AG20443 (cell line): Measurements from ENCODE around the gene BLVRA.
"Not testable (repeated sequence)": the region's sequence is repeated elsewhere in the genome, so short reads cannot be mapped to it uniquely, and the experiment has no call there.

ENCODE experiments used
- DNase-seq: peaks from one replicate; pipeline ENCODE4 v3.0.0; 2012; ENCODE audit warnings: low spot score, mixed read lengths

BLVRA gene

GRCh38 chr7:43810195-43810941 lies 51.9 kb downstream of the BLVRA start:
- not testable (repeated sequence) for DNase-seq

GRCh38 chr7:43815373-43815772 lies 56.9 kb downstream of the BLVRA start:
- DNase-seq = no peak

GRCh38 chr7:43816046-43816797 lies 57.7 kb downstream of the BLVRA start:
- DNase-seq = not testable (repeated sequence)

DNA sequence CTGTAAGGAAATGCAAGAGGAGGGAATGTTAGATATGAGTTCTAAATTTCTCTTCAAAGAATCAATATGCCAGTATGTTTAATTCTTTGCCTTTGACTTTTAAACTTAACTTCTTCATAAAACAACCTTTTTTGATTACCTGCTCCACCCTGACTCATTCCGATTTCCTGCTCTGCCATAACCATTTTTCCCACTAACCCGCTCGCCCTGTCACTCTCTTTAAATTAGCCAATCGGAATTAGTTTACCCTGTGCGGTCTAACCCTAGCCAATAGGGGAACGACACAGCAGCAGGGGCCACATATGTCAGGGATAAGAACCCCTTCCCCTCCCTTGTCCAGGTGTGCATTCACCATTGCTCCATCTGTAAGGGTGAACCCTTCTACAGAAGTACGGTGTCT lies 64.9 kb downstream of the BLVRA start:
- not testable (repeated sequence) for DNase-seq

DNA sequence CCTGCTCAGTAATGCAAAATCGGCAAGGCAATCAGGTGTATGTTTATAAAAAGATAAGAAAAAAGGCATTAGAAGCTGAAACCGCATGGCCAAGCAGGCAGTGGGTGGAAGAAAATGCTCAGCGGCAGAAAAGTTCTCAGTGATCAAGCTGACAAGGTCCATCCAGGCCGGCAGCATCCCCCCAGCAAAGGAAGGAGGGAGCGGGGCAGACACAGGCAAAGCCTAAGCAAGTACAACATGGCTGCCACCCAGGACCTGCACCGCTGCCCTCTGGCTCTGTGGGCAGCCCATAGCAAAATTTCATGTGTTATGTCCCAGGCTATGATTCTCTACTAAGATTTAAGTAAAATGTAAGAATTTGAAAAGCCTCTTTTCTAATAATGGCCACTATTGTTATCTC lies 65.5 kb downstream of the BLVRA start:
- no peak for DNase-seq

DNA sequence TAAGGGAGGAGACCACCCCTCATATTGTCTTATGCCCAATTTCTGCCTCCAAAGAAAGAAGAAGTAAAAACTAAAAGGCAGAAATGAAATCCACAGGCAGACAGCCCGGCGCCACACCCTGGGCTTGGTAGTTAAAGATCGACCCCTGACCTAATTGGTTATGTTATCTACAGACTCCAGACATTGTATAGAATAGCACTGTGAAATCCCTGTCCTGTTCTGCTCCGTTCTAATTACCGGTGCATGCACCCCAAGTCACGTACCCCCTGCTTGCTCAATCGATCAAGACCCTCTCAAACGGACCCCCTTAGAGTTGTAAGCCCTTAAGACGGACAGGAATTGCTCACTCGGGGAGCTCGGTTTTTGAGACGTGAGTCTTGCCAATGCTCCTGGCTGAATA lies 66.0 kb downstream of the BLVRA start:
- DNase-seq = not testable (repeated sequence)

GRCh38 chr7:43824963-43825362 lies 66.5 kb downstream of the BLVRA start:
- no peak for DNase-seq

DNA sequence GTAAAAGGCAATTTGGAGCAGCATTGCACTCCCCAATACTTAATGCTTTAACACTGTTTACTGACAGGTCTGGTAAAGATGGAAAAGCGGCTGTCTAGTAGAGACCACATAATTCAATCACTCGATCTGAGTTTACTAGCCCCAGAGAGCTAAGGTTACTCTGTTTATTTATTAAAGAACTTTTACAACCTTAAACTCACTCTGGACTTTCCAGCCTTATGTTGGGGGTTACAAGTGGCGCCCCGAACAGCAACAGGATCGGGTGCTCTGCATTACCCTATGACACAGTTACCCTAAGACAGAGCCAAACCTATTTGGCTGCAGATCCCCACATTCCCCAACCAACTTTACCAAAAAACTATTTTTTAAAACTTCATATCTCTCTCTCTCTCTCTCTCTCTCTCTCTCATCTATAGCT lies 66.9 kb downstream of the BLVRA start:
- DNase-seq = no peak

DNA sequence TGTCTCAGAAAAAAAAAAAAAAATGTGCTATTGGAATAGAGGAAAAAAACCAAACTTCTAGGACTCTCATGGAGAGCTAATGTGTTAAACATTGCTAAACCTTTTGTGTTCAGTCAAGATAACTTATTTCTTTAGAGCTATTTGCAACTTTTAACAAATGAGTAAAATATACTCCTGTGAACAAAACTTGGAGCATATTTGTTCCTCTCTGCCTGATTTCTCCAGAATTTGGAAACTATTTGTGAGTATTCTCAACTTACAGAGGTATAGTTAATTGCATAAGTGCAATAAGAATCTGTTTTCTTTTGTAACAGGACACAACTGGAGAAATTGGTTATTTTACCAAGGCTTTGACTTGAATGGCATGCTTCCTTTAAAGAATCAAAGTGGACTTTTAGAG lies 72.4 kb downstream of the BLVRA start:
- not testable (repeated sequence) for DNase-seq

- no peak for DNase-seq
These were observed 76.2 kb downstream of the BLVRA start for GRCh38 chr7:43834463-43835251.

- DNase-seq = no peak
These were observed 79.8 kb downstream of the BLVRA start for GRCh38 chr7:43838201-43838658.

GRCh38 chr7:43843296-43843695 lies 84.8 kb downstream of the BLVRA start:
- no peak for DNase-seq

- no peak for DNase-seq
These were observed 85.8 kb downstream of the BLVRA start for GRCh38 chr7:43844257-43844656.

DNA sequence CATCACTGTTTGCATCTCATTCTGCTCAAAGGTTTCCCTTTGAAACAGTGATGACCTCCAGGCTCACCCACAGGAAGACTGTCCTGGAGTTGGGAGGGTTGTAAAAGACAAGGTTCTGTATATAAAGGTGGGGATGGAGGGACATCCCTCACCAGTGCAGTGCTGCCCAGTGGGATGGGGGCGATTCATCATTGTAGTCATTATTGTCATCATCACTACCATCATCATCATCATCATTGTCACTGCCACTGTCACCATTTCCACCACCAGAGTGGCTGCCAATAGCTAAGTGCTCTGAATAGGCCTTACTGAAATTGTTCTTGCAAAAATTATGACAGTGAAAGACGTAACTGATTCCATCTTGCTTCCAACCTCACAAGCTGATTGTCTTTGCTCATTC lies 86.2 kb downstream of the BLVRA start:
- DNase-seq = no peak

DNA sequence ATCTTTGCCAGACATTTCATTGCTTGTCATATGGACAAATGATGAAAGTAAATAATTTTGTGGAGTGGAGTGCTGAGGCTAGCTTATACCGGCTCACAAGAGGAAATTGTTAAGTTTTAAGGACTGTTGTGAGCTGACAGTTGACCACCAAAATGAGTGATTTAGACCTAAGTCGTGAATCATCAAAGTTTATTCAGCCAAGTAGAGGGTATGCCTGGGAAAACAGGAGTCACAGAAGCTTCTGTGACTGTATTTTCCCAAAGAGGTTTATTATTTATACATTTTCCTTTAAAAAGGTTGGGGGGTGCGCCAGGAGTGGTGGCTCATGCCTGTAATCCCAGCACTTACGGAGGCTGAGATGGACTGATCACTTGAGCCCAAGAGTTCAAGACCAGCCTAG lies 89.0 kb downstream of the BLVRA start:
- DNase-seq = no peak

DNA sequence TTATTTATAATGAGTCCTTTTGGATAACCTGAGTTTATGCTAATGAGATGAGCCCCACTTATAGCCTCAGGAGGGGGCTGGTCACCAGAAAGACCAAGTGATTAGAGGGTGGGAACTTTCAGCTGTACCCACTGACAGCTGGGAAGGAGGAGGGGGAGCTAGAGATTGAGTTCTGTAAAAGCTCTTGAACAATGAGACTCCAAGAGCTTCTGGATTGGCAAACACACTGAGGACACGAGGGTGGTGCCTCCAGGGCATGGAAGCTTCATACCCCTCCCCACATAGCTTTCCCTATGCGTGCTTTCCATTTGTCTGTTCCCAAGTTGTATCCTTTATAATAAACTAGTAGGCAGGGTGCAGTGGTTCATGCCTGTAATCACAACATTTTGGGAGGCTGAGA lies 90.6 kb downstream of the BLVRA start:
- no peak for DNase-seq

GRCh38 chr7:43850348-43851116 lies 92.1 kb downstream of the BLVRA start:
- no peak for DNase-seq

- no peak for DNase-seq
These were observed 93.3 kb downstream of the BLVRA start for GRCh38 chr7:43851805-43852204.

DNA sequence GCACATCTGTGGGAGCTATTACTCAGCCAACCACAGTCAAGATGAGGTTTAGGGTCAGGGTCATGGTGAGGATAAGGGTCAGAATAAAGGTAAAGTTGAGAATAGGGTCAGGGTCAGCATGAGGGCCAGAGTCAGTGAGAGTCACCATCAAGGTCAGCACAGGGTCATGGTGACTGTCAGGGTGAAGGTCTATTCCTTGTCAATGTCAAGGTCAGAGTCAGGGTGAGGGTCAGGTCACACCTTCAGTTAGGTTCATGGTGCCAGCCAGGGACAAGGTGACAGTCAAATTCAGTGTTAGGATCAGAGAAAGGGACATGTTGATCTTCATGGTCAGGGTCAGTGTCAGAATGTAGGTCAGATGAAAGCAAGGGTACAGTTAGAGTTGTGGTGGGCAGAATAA lies 96.7 kb downstream of the BLVRA start:
- DNase-seq = no peak

GRCh38 chr7:43856316-43856715 lies 97.8 kb downstream of the BLVRA start:
- no peak for DNase-seq
